KOPT-K1 (cell line): ENCODE results near the gene TFEB.

Experiments
- H3K27ac ChIP-seq: fragments of 200-600 bp; sonication (generic); 2 replicates; pipeline ENCODE4 v1.5.1; 2016; ENCODE audit warnings: antibody characterized with exemption, mild to moderate bottlenecking, low read depth, low read length; ENCODE audit not compliant: poor library complexity, severe bottlenecking
- H3K36me3 ChIP-seq: fragments of 200-600 bp; sonication (generic); 2 replicates; pipeline ENCODE4 v1.5.1; 2017; ENCODE audit warnings: antibody characterized with exemption, mild to moderate bottlenecking, low read length, moderate library complexity; ENCODE audit not compliant: insufficient read depth
- H3K9me3 ChIP-seq: fragments of 200-600 bp; sonication (generic); 2 replicates; pipeline ENCODE4 v1.5.1; 2017; ENCODE audit warnings: antibody characterized with exemption, low read length, mild to moderate bottlenecking; ENCODE audit not compliant: insufficient read depth, poor library complexity, severe bottlenecking

TFEB gene

DNA sequence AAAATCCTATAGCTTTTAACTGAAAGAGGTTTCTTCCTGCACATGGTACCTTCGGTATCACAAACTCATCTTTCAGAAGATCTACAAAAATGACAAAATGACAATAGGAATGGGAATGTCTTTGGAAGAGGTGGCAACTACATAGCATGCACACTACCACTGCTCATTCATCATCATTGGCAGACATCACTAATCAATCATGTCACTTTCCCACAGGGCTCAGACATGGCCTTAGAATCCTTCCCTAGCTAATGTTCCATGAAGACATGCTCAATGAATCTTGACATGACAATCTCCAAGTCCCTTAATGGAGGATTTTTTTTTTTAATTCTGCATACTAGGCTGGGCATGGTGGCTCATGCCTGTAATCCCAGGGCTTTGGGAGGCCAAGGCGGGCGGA is 15.0 kb upstream of the TFEB start:
- Histone ChIP-seq H3K9me3 (no peaks in the 10 kb centered on the region), H3K36me3 (no peaks in the 10 kb centered on the region), H3K27ac (no peak overlapping the region)

- no peak overlapping the region for H3K27ac ChIP-seq
- H3K9me3 ChIP-seq, result no peaks in the 10 kb centered on the region
- H3K36me3 ChIP-seq, result no peaks in the 10 kb centered on the region
Observed at GRCh38 chr6:41748542-41748941, 13.1 kb upstream of the TFEB start.

DNA sequence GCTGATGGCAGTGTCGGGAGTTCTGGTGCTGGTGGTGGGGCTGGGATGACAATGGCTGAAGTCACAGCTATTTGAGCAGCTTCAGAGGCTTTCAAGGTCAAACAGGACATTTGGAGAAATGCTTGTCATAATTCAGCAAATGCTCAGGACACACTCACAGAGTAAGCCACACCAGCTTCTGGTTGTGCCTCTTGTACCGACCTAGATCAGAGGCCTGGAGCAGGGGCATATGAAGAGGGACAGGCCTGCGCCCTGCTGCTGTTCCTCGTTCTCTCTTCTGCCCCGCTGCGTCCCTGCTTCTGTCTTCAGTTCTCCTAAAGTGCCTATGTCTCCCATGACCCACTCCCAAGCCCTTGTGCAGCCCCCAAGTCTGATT is 12.7 kb upstream of the TFEB start:
- Histone ChIP-seq H3K36me3 (no peaks in the 10 kb centered on the region), H3K9me3 (no peaks in the 10 kb centered on the region), H3K27ac (no peak overlapping the region)

DNA sequence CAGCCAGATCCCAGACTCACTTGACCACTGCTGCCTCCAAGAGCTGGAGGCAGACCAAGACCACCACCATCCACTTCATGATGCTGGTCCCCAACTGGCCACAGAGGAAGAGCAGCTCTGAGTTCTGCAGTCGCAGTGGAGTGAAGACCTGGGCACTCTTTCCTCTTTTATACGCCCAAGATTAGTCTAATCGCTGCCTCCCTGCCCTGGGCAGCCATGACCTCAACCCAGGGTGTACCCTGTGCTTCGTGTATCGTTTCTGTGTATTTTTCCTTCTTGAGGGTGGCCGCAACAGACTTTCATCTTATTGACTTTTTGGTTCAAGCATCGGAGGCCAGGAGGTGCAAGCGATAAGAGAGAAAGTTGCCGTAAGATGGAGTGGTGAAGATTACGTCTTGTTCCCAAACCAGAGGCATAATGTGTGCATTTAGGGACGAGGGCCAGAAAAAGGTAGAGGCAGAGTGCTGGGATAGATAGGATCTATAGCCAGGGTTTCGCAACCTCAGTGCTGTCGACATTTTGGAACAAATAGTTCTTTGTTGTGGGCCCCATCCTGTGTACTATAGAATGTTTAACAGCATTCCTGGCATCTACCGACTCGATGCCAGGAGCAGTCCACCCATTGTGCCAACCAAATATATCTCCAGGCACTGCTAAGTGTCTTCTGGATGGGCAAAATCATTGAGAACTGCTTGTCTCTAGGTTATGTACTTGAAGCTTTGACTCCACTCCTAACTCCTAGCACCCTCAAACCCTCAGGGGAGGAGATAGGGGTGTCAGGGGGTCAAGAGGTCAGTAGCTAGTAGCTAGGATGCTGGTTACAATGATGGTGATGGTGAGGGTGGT is 12.1 kb upstream of the TFEB start, which contains the start of gene PGC:
PGC (minus strand) TSS at position 142 of the 846 bp plus-strand sequence; CDS start at position 79, 63 bp downstream.
- Histone ChIP-seq H3K36me3 (no peaks in the 10 kb centered on the region), H3K9me3 (no peaks in the 10 kb centered on the region), H3K27ac (no peak within 1 kb of the TSS)

DNA sequence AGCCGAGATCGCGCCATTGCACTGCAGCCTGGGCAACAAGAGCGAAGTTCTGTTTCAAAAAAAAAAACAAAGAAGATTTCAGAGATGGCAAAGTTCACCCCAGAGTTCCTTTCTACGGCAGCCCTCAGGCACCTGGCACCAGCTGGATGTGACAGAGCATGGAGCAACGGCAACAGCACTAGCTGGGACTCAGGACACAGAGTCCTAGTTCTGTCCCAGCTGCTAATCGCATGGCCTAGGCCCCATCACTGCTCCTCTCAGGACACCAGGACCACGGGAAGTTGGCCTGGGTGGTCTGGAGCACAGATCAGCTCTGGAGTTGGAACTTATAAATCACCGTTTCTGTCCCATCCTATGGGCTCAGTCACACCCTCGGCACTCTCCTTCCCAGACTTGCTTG is 10.7 kb upstream of the TFEB start:
- H3K27ac ChIP-seq, result no peak overlapping the region
- H3K9me3 ChIP-seq, result no peaks in the 10 kb centered on the region
- H3K36me3 ChIP-seq, result no peaks in the 10 kb centered on the region

GRCh38 chr6:41744236-41744787 is 8.9 kb upstream of the TFEB start:
- Histone ChIP-seq H3K27ac (no peak overlapping the region), H3K36me3 (no peaks in the 10 kb centered on the region), H3K9me3 (no peaks in the 10 kb centered on the region)

- H3K9me3 ChIP-seq, result no peaks in the 10 kb centered on the region
- H3K27ac ChIP-seq, result no peak overlapping the region
- H3K36me3 ChIP-seq, result no peaks in the 10 kb centered on the region
Observed at GRCh38 chr6:41743406-41744235, 8.2 kb upstream of the TFEB start.

GRCh38 chr6:41741625-41742490 is 6.5 kb upstream of the TFEB start:
- Histone ChIP-seq H3K27ac (no peak overlapping the region), H3K36me3 (no peaks in the 10 kb centered on the region), H3K9me3 (no peaks in the 10 kb centered on the region)

DNA sequence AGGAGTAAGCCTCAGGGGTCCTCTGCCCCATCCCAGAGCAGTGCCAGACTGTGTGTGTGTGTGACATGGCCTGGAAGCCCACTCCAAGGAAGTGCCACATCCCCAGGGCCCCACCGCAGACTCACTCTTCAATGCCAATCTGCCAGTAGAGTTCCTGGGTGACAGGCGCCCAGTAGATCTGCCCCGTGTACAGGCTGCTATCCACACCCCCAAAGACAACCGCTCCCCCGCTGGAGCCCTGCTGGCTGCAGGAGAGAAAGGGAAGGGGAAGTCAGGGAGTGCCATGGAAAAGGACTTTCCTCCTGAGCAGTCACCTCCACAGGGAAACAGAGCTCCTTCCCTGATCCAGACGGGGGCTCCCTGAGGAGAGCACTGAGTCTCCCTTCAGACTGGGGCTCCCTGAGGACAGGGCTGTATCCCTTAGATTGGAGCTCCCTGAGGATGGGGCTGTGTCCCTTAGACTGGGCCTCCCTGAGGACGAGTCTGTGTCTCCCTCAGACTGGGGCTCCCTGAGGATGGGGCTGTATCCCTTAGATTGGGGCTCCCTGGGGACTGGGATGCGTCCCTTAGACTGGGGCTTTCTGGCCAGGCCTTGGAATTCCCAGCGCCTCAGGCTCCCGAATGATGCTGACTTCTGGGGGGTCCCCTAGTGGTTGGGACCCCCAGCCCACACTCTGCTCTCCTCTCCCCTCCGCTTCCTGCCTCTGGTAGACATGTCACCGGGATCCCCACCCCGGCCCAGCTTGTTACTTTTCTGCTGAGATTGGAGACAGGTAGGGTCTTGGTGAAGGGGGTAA is 5.2 kb upstream of the TFEB start:
- Histone ChIP-seq H3K36me3 (no peaks in the 10 kb centered on the region), H3K27ac (no peak overlapping the region), H3K9me3 (no peaks in the 10 kb centered on the region)

GRCh38 chr6:41739041-41739440 is 3.6 kb upstream of the TFEB start:
- Histone ChIP-seq H3K27ac (no peak overlapping the region), H3K36me3 (no peaks in the 10 kb centered on the region), H3K9me3 (no peaks in the 10 kb centered on the region)

DNA sequence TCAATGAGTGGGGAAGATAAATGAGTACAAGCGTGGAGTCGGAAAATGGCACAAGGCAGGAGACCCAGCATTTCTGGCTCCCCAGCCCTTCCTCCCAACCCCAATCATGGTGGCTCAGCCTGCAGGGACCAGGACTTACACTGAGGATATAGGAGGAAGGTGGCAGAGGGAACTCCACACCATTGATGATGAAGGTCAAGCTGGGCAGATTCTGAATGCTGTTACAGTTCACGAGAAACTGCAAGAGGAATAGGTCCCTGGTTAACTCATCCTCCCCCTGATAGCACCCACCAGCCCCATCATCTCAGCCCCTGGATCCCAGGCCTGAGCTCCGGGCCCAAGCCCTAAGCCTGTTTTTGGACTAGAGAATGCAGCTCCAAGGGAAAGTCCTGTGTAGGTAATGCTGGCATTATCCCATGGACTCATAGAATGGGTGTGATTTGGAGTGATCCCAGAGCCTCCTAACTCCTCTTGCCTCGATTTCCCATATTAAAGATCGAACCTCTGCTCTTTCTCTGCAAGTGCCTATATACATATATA is 2.3 kb upstream of the TFEB start:
- no peak overlapping the region for H3K27ac ChIP-seq
- no peaks in the 10 kb centered on the region for H3K9me3 ChIP-seq
- no peaks in the 10 kb centered on the region for H3K36me3 ChIP-seq

DNA sequence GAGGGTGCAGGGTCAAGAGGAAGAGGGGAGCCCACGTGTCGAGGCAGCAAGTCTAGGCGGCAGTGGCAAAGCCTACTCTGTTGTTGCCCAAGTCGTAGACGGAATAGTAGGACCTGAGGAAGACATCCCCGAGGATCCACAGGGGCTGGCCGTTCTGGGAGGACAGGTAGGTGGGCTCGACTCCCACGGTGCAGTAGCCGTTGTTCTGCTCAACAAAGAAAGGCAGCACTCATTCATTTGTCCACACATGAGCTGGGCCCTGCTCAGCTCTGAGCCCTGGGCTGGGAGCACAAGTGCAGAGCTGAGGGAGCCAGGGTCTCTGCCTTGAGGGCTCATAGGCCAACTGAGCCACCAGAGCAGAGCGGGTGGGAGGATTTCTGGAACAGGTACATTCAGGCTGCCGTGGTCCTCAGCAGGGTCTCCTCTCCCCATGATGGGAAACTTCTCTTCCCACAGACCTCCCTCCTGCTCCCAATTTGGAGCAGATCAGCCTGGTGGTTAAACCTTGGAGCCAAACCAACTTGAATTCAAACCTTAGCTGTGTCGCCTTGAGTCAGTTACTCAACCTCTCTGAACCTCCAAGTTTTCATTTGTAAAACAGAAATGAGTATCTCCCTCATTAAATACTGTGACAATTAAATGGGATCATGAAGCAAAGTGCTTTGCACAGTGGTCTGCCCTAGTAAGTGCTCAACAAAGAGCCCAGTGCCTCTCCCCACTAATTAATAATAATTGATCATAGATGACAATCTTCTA is 1.6 kb upstream of the TFEB start:
- no peak overlapping the region for H3K27ac ChIP-seq
- H3K36me3 ChIP-seq, result no peaks in the 10 kb centered on the region
- H3K9me3 ChIP-seq, result no peaks in the 10 kb centered on the region

DNA sequence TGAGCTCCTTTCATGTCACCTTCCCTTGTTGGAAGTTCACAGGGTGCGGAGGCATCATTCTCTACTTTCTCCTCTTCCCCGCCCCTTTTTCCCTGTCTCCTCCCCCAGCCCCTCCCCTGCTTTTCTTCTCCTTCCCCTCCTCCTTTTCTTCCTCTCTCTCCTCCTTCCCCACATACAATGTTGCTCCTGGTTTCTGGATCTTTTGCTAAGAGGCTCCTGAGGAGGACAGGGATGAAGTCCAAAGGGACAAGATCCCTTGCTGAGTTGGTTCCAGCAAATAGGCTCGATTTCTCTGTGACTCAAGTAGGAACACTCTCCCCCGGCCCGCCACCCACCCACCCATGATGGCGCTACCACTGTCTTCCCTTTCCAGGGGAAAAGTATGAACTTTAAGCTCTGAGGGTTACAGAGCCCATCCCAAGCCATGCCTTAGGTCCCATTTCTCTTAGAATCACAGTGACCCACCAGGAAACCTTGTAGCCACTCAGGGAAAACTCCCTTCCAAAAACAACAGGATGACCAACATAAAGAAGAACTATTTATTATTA is 852 bp upstream of the TFEB start:
- Histone ChIP-seq H3K9me3 (no peaks in the 10 kb centered on the region), H3K27ac (no peak overlapping the region), H3K36me3 (no peaks in the 10 kb centered on the region)
